ENCODE measurements around the gene TP53I11. TPM values are rescaled to one million over a fixed set of nuclear protein-coding genes. Genes with fewer than 3 reads are reported as not detected.

TP53I11 gene
- total and polyA plus RNA-seq, 2 of the 13 experiments (the other 11 are each of a cell fraction or from before 2014, with no cell fraction given) = not detected

- TF ChIP-seq ZNF574 (CRISPR knock-in tag; IDR thresholded peaks at IDR 0.05) (no peak), MYC (CRISPR knock-in tag; IDR thresholded peaks at IDR 0.05; ENCODE audit: borderline replicate concordance) (no peak)
Observed at GRCh38 chr11:44988981-44989635, 38.4 kb upstream of the TP53I11 start (continued).

- Histone ChIP-seq H4K20me1 (ENCODE audit: insufficient read depth, low read length) (no peaks in the 10 kb centered on the region), H2AFZ (ENCODE audit: low read length) (no peak overlapping the region), H3K27ac (ENCODE audit: extremely low read length, insufficient read depth, low read length) (no peak overlapping the region), H3K4me1 (ENCODE audit: insufficient read depth, low read length) (no peaks in the 10 kb centered on the region), H3K4me2 (ENCODE audit: low read depth, low read length) (no peak overlapping the region), H3K4me3 (replicated peaks in 1 of 3; ENCODE audit: insufficient read depth in 1 of 3, low read depth in 2 of 3, low read length in 3 of 3) (no peak overlapping the region), H3K36me3 (replicated peaks in 1 of 2; ENCODE audit: control insufficient read depth in 1 of 2, insufficient read depth in 2 of 2, low read length in 2 of 2) (no peaks in the 10 kb centered on the region), H3K9ac (ENCODE audit: insufficient read depth, low read depth, low read length) (no peak overlapping the region), H3K27me3 (ENCODE audit: control insufficient read depth in 1 of 2, insufficient read depth in 2 of 2, low read length in 2 of 2) (peaks cover 1 to 61% of the 10 kb centered on the region in 2 experiments; a peak in 4 of 5 replicates), H3K79me2 (ENCODE audit: insufficient read depth, low read length) (no peaks in the 10 kb centered on the region), H3K9me3 (ENCODE audit: low read length) (no peaks in the 10 kb centered on the region)
- TF ChIP-seq CEBPZ (IDR thresholded peaks at IDR 0.05; ENCODE audit: low read length) = no peak
- TF ChIP-seq SNAPC5 (CRISPR knock-in tag; IDR thresholded peaks at IDR 0.05; ENCODE audit: borderline replicate concordance) = no peak
- no peak for TF ChIP-seq ZBTB1 (CRISPR knock-in tag; IDR thresholded peaks at IDR 0.05; ENCODE audit: borderline replicate concordance)
- no peak for TF ChIP-seq ZBTB8A (CRISPR knock-in tag; IDR thresholded peaks at IDR 0.05; ENCODE audit: borderline replicate concordance, low read depth)
- no peak for TF ChIP-seq HHEX (CRISPR knock-in tag; IDR thresholded peaks at IDR 0.05)
- TF ChIP-seq ZMAT3 (CRISPR knock-in tag; conservative IDR thresholded peaks at IDR 0.05) = no peak
- TF ChIP-seq AHR (CRISPR knock-in tag; IDR thresholded peaks at IDR 0.05) = no peak
- TF ChIP-seq NCOA5 (CRISPR knock-in tag; IDR thresholded peaks at IDR 0.05) = no peak
- TF ChIP-seq ZNF660 (CRISPR knock-in tag; IDR thresholded peaks at IDR 0.05; ENCODE audit: borderline replicate concordance, low read depth) = no peak
- no peak for TF ChIP-seq POLR2G (IDR thresholded peaks at IDR 0.05; ENCODE audit: low read depth, low read length)
- no peak for TF ChIP-seq SMARCC2 (IDR thresholded peaks at IDR 0.05)
- no peak for TF ChIP-seq TAF15 (IDR thresholded peaks at IDR 0.05; ENCODE audit: low read depth, low read length, poor library complexity, severe bottlenecking)
- no peak for TF ChIP-seq ZBTB7A (CRISPR knock-in tag; IDR thresholded peaks at IDR 0.05)
- intact Hi-C loops (cut with micrococcal nuclease; ENCODE audit: unreplicated experiment) = no loop called here
- POLR2A ChIA-PET = no interaction called here
- ATAC-seq (no peak), FAIRE-seq (no peak), DNase-seq (ENCODE audit: low spot score) (no peak)
- CTCF ChIA-PET (ENCODE audit: low intra/inter-chr PET ratio, low total read pairs) = no interaction called here
- WGBS (ENCODE audit: low lambda C conversion rate) = 4% methylated on average over 2 of the region's 2 CpGs
- in situ Hi-C loops (cut with HindIII; ENCODE audit: extremely low pct_ligation_motif_present, low pct_unique_long_range_greater_than_20kb) = no loop called here
- BruUV-seq (replicated peaks) = no TSS peak
Observed at GRCh38 chr11:44988111-44988510, 37.4 kb upstream of the TP53I11 start.

Data from HepG2 (cell line).